GM21528 (cell line): ENCODE results near the gene ARHGEF18.
"Not testable (repeated sequence)": the region's sequence is repeated elsewhere in the genome, so short reads cannot be mapped to it uniquely, and the experiment has no call there.

Experiments
- ATAC-seq: cut with Tn5 transposase; IDR thresholded peaks from one replicate; pipeline ENCODE4 v1.9.1; 2021; ENCODE audit warnings: mild to moderate bottlenecking, moderate library complexity; ENCODE audit not compliant: unreplicated experiment, low FRiP score

Gene ARHGEF18

GRCh38 chr19:7348587-7349230 lies at the start of gene ARHGEF18:
Gene ARHGEF18 (plus strand): TSS chr19:7348937. CDS start chr19:7362891, 13,954 bp downstream.
- no peak for ATAC-seq

GRCh38 chr19:7301525-7301924 lies 47.2 kb upstream of the ARHGEF18 start:
- ATAC-seq = no peak

GRCh38 chr19:7303470-7303869 lies 45.3 kb upstream of the ARHGEF18 start:
- no peak for ATAC-seq

- ATAC-seq = no peak
Measured at GRCh38 chr19:7304200-7304599, 44.5 kb upstream of the ARHGEF18 start.

- no peak for ATAC-seq
Measured at GRCh38 chr19:7307590-7308218, 41.0 kb upstream of the ARHGEF18 start.

GRCh38 chr19:7308327-7308726 lies 40.4 kb upstream of the ARHGEF18 start:
- ATAC-seq = not testable (repeated sequence)

GRCh38 chr19:7311911-7312310 lies 36.8 kb upstream of the ARHGEF18 start:
- ATAC-seq = no peak

- no peak for ATAC-seq
Measured at GRCh38 chr19:7312816-7313215, 35.9 kb upstream of the ARHGEF18 start.

- ATAC-seq = no peak
Measured at GRCh38 chr19:7318176-7318575, 30.6 kb upstream of the ARHGEF18 start.

GRCh38 chr19:7326105-7326877 lies 22.4 kb upstream of the ARHGEF18 start:
- no peak for ATAC-seq

- no peak for ATAC-seq
Measured at GRCh38 chr19:7327802-7328201, 20.9 kb upstream of the ARHGEF18 start.

GRCh38 chr19:7328647-7329046 lies 20.1 kb upstream of the ARHGEF18 start:
- no peak for ATAC-seq

- ATAC-seq = no peak
Measured at GRCh38 chr19:7331446-7331845, 17.3 kb upstream of the ARHGEF18 start.

- ATAC-seq = no peak
Measured at GRCh38 chr19:7333198-7334118, 15.3 kb upstream of the ARHGEF18 start.

- no peak for ATAC-seq
Measured at GRCh38 chr19:7336321-7336973, 12.3 kb upstream of the ARHGEF18 start.

GRCh38 chr19:7337380-7338194 lies 11.2 kb upstream of the ARHGEF18 start:
- ATAC-seq = peak; percentile 68

GRCh38 chr19:7340959-7341837 lies 7.5 kb upstream of the ARHGEF18 start:
- ATAC-seq = no peak

- ATAC-seq = no peak
Measured at GRCh38 chr19:7342143-7342542, 6.6 kb upstream of the ARHGEF18 start.
